ENCODE measurements around the gene CPHXL. TPM values are rescaled to one million over a fixed set of nuclear protein-coding genes. Genes with fewer than 3 reads are reported as not detected.

The CPHXL gene
- polyA plus RNA-seq (2013, experiment 1 of 2): not detected
- not detected for polyA plus RNA-seq (2013, experiment 2 of 2)

GRCh38 chr16:75726390-75726789, at the start of gene CPHXL:
Gene CPHXL, minus strand, starts transcription at chr16:75726490. Its CDS starts 48 bp downstream, at chr16:75726442.
- H3K27ac ChIP-seq (ENCODE audit: low read depth, low read length): no peak within 1 kb of the TSS
- H3K27me3 ChIP-seq (ENCODE audit: insufficient read depth, low read length): no peaks in the 10 kb centered on the region
- H3K4me3 ChIP-seq (ENCODE audit: low read length): no peak within 1 kb of the TSS
- no peaks in the 10 kb centered on the region for H3K4me1 ChIP-seq (ENCODE audit: insufficient read depth, low read length)
- 98% methylated on average over 4 of the region's 5 CpGs for WGBS
- H3K36me3 ChIP-seq (ENCODE audit: insufficient read depth, low read length): no peaks in the 10 kb centered on the region
- no peaks in the 10 kb centered on the region for H3K9me3 ChIP-seq (ENCODE audit: insufficient read depth, low read depth, low read length)
- H3K9ac ChIP-seq (ENCODE audit: low read depth, low read length): no peak within 1 kb of the TSS

GRCh38 chr16:75774197-75774596, 47.9 kb upstream of the CPHXL start:
- Histone ChIP-seq H3K4me3 (ENCODE audit: low read length) (no peak overlapping the region), H3K9ac (ENCODE audit: low read depth, low read length) (no peak overlapping the region), H3K4me1 (ENCODE audit: insufficient read depth, low read length) (no peaks in the 10 kb centered on the region), H3K27me3 (ENCODE audit: insufficient read depth, low read length) (no peaks in the 10 kb centered on the region), H3K36me3 (ENCODE audit: insufficient read depth, low read length) (no peaks in the 10 kb centered on the region), H3K9me3 (ENCODE audit: insufficient read depth, low read depth, low read length) (peaks cover 6% of the 10 kb centered on the region), H3K27ac (ENCODE audit: low read depth, low read length) (no peak overlapping the region)
- WGBS: no CpG with 5 or more reads among the region's 1 CpG

GRCh38 chr16:75770051-75770450, 43.8 kb upstream of the CPHXL start:
- Histone ChIP-seq H3K27ac (ENCODE audit: low read depth, low read length) (no peak overlapping the region), H3K36me3 (ENCODE audit: insufficient read depth, low read length) (no peaks in the 10 kb centered on the region), H3K4me3 (ENCODE audit: low read length) (no peak overlapping the region), H3K9ac (ENCODE audit: low read depth, low read length) (no peak overlapping the region), H3K9me3 (ENCODE audit: insufficient read depth, low read depth, low read length) (peaks cover 7% of the 10 kb centered on the region), H3K27me3 (ENCODE audit: insufficient read depth, low read length) (no peaks in the 10 kb centered on the region), H3K4me1 (ENCODE audit: insufficient read depth, low read length) (no peaks in the 10 kb centered on the region)

GRCh38 chr16:75764154-75764768, 38.0 kb upstream of the CPHXL start:
- H3K4me3 ChIP-seq (ENCODE audit: low read length): no peak overlapping the region
- H3K9me3 ChIP-seq (ENCODE audit: insufficient read depth, low read depth, low read length): peaks cover 2% of the 10 kb centered on the region; the same call in 1 of the 2 replicates
- WGBS: 12% methylated on average over 5 of the region's 7 CpGs
- no peak overlapping the region for H3K27ac ChIP-seq (ENCODE audit: low read depth, low read length)
- H3K4me1 ChIP-seq (ENCODE audit: insufficient read depth, low read length): no peaks in the 10 kb centered on the region
- no peak overlapping the region for H3K9ac ChIP-seq (ENCODE audit: low read depth, low read length)
- H3K36me3 ChIP-seq (ENCODE audit: insufficient read depth, low read length): no peaks in the 10 kb centered on the region
- H3K27me3 ChIP-seq (ENCODE audit: insufficient read depth, low read length): no peaks in the 10 kb centered on the region

- H3K4me1 ChIP-seq (ENCODE audit: insufficient read depth, low read length): no peaks in the 10 kb centered on the region
- H3K36me3 ChIP-seq (ENCODE audit: insufficient read depth, low read length): no peaks in the 10 kb centered on the region
- no peak overlapping the region for H3K27ac ChIP-seq (ENCODE audit: low read depth, low read length)
- H3K9me3 ChIP-seq (ENCODE audit: insufficient read depth, low read depth, low read length): no peaks in the 10 kb centered on the region
- no peaks in the 10 kb centered on the region for H3K27me3 ChIP-seq (ENCODE audit: insufficient read depth, low read length)
- no peak overlapping the region for H3K4me3 ChIP-seq (ENCODE audit: low read length)
- 85% methylated on average over 3 of the region's 3 CpGs for WGBS
- H3K9ac ChIP-seq (ENCODE audit: low read depth, low read length): no peak overlapping the region
Measured at GRCh38 chr16:75763204-75763603, 36.9 kb upstream of the CPHXL start.

GRCh38 chr16:75762746-75763145, 36.5 kb upstream of the CPHXL start:
- no peaks in the 10 kb centered on the region for H3K4me1 ChIP-seq (ENCODE audit: insufficient read depth, low read length)
- no peak overlapping the region for H3K9ac ChIP-seq (ENCODE audit: low read depth, low read length)
- H3K4me3 ChIP-seq (ENCODE audit: low read length): no peak overlapping the region
- H3K27me3 ChIP-seq (ENCODE audit: insufficient read depth, low read length): no peaks in the 10 kb centered on the region
- no peak overlapping the region for H3K27ac ChIP-seq (ENCODE audit: low read depth, low read length)
- 60% methylated on average over 1 of the region's 2 CpGs for WGBS
- no peaks in the 10 kb centered on the region for H3K9me3 ChIP-seq (ENCODE audit: insufficient read depth, low read depth, low read length)
- H3K36me3 ChIP-seq (ENCODE audit: insufficient read depth, low read length): no peaks in the 10 kb centered on the region

GRCh38 chr16:75761108-75761507, 34.8 kb upstream of the CPHXL start:
- no peak overlapping the region for H3K4me3 ChIP-seq (ENCODE audit: low read length)
- H3K36me3 ChIP-seq (ENCODE audit: insufficient read depth, low read length): no peaks in the 10 kb centered on the region
- H3K27me3 ChIP-seq (ENCODE audit: insufficient read depth, low read length): no peaks in the 10 kb centered on the region
- H3K27ac ChIP-seq (ENCODE audit: low read depth, low read length): no peak overlapping the region
- H3K4me1 ChIP-seq (ENCODE audit: insufficient read depth, low read length): no peaks in the 10 kb centered on the region
- H3K9me3 ChIP-seq (ENCODE audit: insufficient read depth, low read depth, low read length): no peaks in the 10 kb centered on the region
- 89% methylated on average over 7 of the region's 7 CpGs for WGBS
- H3K9ac ChIP-seq (ENCODE audit: low read depth, low read length): no peak overlapping the region

- Histone ChIP-seq H3K27ac (ENCODE audit: low read depth, low read length) (no peak overlapping the region), H3K36me3 (ENCODE audit: insufficient read depth, low read length) (no peaks in the 10 kb centered on the region)
- WGBS: 64% methylated on average over 2 of the region's 2 CpGs
Measured at GRCh38 chr16:75760018-75760519, 33.8 kb upstream of the CPHXL start.

GRCh38 chr16:75758215-75758614, 31.9 kb upstream of the CPHXL start:
- WGBS: 72% methylated on average over 1 of the region's 1 CpG
- H3K27ac ChIP-seq (ENCODE audit: low read depth, low read length): no peak overlapping the region
- no peaks in the 10 kb centered on the region for H3K9me3 ChIP-seq (ENCODE audit: insufficient read depth, low read depth, low read length)
- H3K9ac ChIP-seq (ENCODE audit: low read depth, low read length): no peak overlapping the region
- H3K36me3 ChIP-seq (ENCODE audit: insufficient read depth, low read length): no peaks in the 10 kb centered on the region
- H3K4me1 ChIP-seq (ENCODE audit: insufficient read depth, low read length): no peaks in the 10 kb centered on the region
- H3K4me3 ChIP-seq (ENCODE audit: low read length): no peak overlapping the region
- H3K27me3 ChIP-seq (ENCODE audit: insufficient read depth, low read length): no peaks in the 10 kb centered on the region

More at GRCh38 chr16:75760018-75760519, 33.8 kb upstream of the CPHXL start:
- Histone ChIP-seq H3K4me1 (ENCODE audit: insufficient read depth, low read length) (no peaks in the 10 kb centered on the region), H3K9ac (ENCODE audit: low read depth, low read length) (no peak overlapping the region), H3K27me3 (ENCODE audit: insufficient read depth, low read length) (no peaks in the 10 kb centered on the region), H3K9me3 (ENCODE audit: insufficient read depth, low read depth, low read length) (no peaks in the 10 kb centered on the region), H3K4me3 (ENCODE audit: low read length) (no peak overlapping the region)

GRCh38 chr16:75754141-75754540, 27.9 kb upstream of the CPHXL start:
- Histone ChIP-seq H3K9ac (ENCODE audit: low read depth, low read length) (no peak overlapping the region), H3K27ac (ENCODE audit: low read depth, low read length) (no peak overlapping the region), H3K4me1 (ENCODE audit: insufficient read depth, low read length) (no peaks in the 10 kb centered on the region), H3K4me3 (ENCODE audit: low read length) (no peak overlapping the region), H3K27me3 (ENCODE audit: insufficient read depth, low read length) (no peaks in the 10 kb centered on the region), H3K9me3 (ENCODE audit: insufficient read depth, low read depth, low read length) (peaks cover 3% of the 10 kb centered on the region; the same call in 1 of the 2 replicates), H3K36me3 (ENCODE audit: insufficient read depth, low read length) (no peaks in the 10 kb centered on the region)
- 91% methylated on average over 5 of the region's 5 CpGs for WGBS

- WGBS: 86% methylated on average over 3 of the region's 3 CpGs
- Histone ChIP-seq H3K9ac (ENCODE audit: low read depth, low read length) (no peak overlapping the region), H3K9me3 (ENCODE audit: insufficient read depth, low read depth, low read length) (peaks cover 10% of the 10 kb centered on the region; the same call in 1 of the 2 replicates), H3K4me1 (ENCODE audit: insufficient read depth, low read length) (no peaks in the 10 kb centered on the region), H3K27me3 (ENCODE audit: insufficient read depth, low read length) (no peaks in the 10 kb centered on the region), H3K27ac (ENCODE audit: low read depth, low read length) (no peak overlapping the region), H3K36me3 (ENCODE audit: insufficient read depth, low read length) (no peaks in the 10 kb centered on the region), H3K4me3 (ENCODE audit: low read length) (no peak overlapping the region)
Measured at GRCh38 chr16:75750528-75750927, 24.2 kb upstream of the CPHXL start.

GRCh38 chr16:75746359-75746758, 20.1 kb upstream of the CPHXL start:
- Histone ChIP-seq H3K9me3 (ENCODE audit: insufficient read depth, low read depth, low read length) (peaks cover 46% of the 10 kb centered on the region), H3K4me1 (ENCODE audit: insufficient read depth, low read length) (no peaks in the 10 kb centered on the region), H3K9ac (ENCODE audit: low read depth, low read length) (no peak overlapping the region), H3K36me3 (ENCODE audit: insufficient read depth, low read length) (no peaks in the 10 kb centered on the region), H3K4me3 (ENCODE audit: low read length) (no peak overlapping the region), H3K27ac (ENCODE audit: low read depth, low read length) (no peak overlapping the region), H3K27me3 (ENCODE audit: insufficient read depth, low read length) (no peaks in the 10 kb centered on the region)
- 100% methylated on average over 1 of the region's 3 CpGs for WGBS

All from HUES64 (cell line).